HepG2 (cell line): ENCODE measurements around the gene NAPB. TPM values are rescaled to one million over a fixed set of nuclear protein-coding genes. Genes with fewer than 3 reads are reported as not detected.

ENCODE experiments used
- ATRX ChIP-seq: sonication (generic); formaldehyde crosslinking; IDR thresholded peaks from 2 replicates; pipeline ENCODE4 v1.4.0; 2020; ENCODE audit warnings: missing genetic modification reagents, borderline replicate concordance
- BRF2 ChIP-seq: sonication (generic); formaldehyde crosslinking; IDR thresholded peaks from 2 replicates; pipeline ENCODE4 v1.8.1; 2022; ENCODE audit warnings: mild to moderate bottlenecking, missing genetic modification reagents
- CEBPZ ChIP-seq: IDR thresholded peaks from 2 replicates; pipeline ENCODE4 v1.6.1; 2012; ENCODE audit warnings: low read length, improper control_type of control experiment
- FOXA3 ChIP-seq: IDR thresholded peaks from 2 replicates; pipeline ENCODE4 v1.6.1; 2016; ENCODE audit warnings: missing genetic modification reagents, missing compliant biosample characterization
- GPN1 ChIP-seq: sonication (generic); formaldehyde crosslinking; IDR thresholded peaks from 2 replicates; pipeline ENCODE4 v1.5.1; 2020; ENCODE audit warnings: missing genetic modification reagents, borderline replicate concordance
- HOXD1 ChIP-seq: sonication (generic); formaldehyde crosslinking; IDR thresholded peaks from 2 replicates; pipeline ENCODE4 v1.5.0; 2020; ENCODE audit warnings: missing genetic modification reagents
- NFYC ChIP-seq: IDR thresholded peaks from 2 replicates; pipeline ENCODE4 v1.6.1; 2016; ENCODE audit warnings: missing genetic modification reagents, missing compliant biosample characterization
- PCBP1 ChIP-seq: fragments of 200-400 bp; formaldehyde crosslinking; IDR thresholded peaks from 2 replicates; pipeline ENCODE4 v1.6.1; 2017; ENCODE audit warnings: mild to moderate bottlenecking, low read depth, low read length, borderline replicate concordance
- PLSCR1 ChIP-seq: sonication (generic); formaldehyde crosslinking; IDR thresholded peaks from 2 replicates; pipeline ENCODE4 v1.5.0; 2020; ENCODE audit warnings: missing genetic modification reagents, mild to moderate bottlenecking, borderline replicate concordance
- STAG1 ChIP-seq: sonication (generic); formaldehyde crosslinking; IDR thresholded peaks from 2 replicates; pipeline ENCODE4 v1.4.0; 2020; ENCODE audit warnings: missing genetic modification reagents
- TFDP1 ChIP-seq: IDR thresholded peaks from 2 replicates; pipeline ENCODE4 v1.6.1; 2016; ENCODE audit warnings: missing compliant biosample characterization, missing genetic modification reagents, borderline replicate concordance
- U2AF2 ChIP-seq: fragments of 200-400 bp; formaldehyde crosslinking; IDR thresholded peaks from 2 replicates; pipeline ENCODE4 v1.6.1; 2017; ENCODE audit warnings: low read depth, mild to moderate bottlenecking, low read length
- YEATS4 ChIP-seq: sonication (generic); formaldehyde crosslinking; IDR thresholded peaks from 2 replicates; pipeline ENCODE4 v1.4.0; 2020; ENCODE audit warnings: missing genetic modification reagents, borderline replicate concordance
- ZNF501 ChIP-seq: sonication (generic); formaldehyde crosslinking; IDR thresholded peaks from 2 replicates; pipeline ENCODE4 v1.5.1; 2020; ENCODE audit warnings: mild to moderate bottlenecking, moderate library complexity, missing genetic modification reagents
- ZNF691 ChIP-seq: sonication (generic); formaldehyde crosslinking; IDR thresholded peaks from 2 replicates; pipeline ENCODE4 v1.4.0; 2020; ENCODE audit warnings: missing genetic modification reagents, low read depth, mild to moderate bottlenecking, borderline replicate concordance
- ZNF709 ChIP-seq: sonication (generic); formaldehyde crosslinking; IDR thresholded peaks from 2 replicates; pipeline ENCODE4 v1.5.0; 2020; ENCODE audit warnings: mild to moderate bottlenecking, missing genetic modification reagents
- ZNF780A ChIP-seq: sonication (generic); formaldehyde crosslinking; IDR thresholded peaks from 2 replicates; pipeline ENCODE4 v1.8.0; 2022; ENCODE audit warnings: mild to moderate bottlenecking, missing genetic modification reagents, moderate library complexity
- ZNF800 ChIP-seq: sonication (generic); formaldehyde crosslinking; IDR thresholded peaks from 2 replicates; pipeline ENCODE4 v1.4.0; 2020; ENCODE audit warnings: missing genetic modification reagents
- polyA plus RNA-seq, 8 experiments: library from polyadenylated mRNA; depleted of rRNA in 3 of 8; stranded (reverse) in 7 of 8; unstranded in 1 of 8; fragments of >200 nt; fragmentation: Illumina TruSeq in 4 of 8; extraction: Trizol in 4 of 8; gene quantifications; 2 replicates each; pipeline versions ENCODE4 v1.2.1 to v1.2.3, GENCODE V29; 2011 to 2016; ENCODE audit warnings: low read depth in 4 of 8, missing spikeins in 1 of 8, mixed read lengths in 1 of 8; ENCODE audit not compliant: insufficient read depth in 1 of 8
- total RNA-seq, 5 experiments: library from RNA; depleted of rRNA; stranded (reverse); fragments of >200 nt; fragmentation: Illumina TruSeq; extraction: Trizol; gene quantifications; 2 replicates each; pipeline ENCODE4 v1.2.3, GENCODE V29; 2016; ENCODE audit warnings: low read depth in 1 of 5

Gene NAPB
- total and polyA plus RNA-seq, 2 of the 13 experiments (the other 11 are each of a cell fraction or from before 2014, with no cell fraction given) = 15.2 to 16.1 TPM

GRCh38 chr20:23349338-23350195 is 71.7 kb downstream of the NAPB start (continued):
- TF ChIP-seq CEBPZ (no peak), NFYC (CRISPR knock-in tag) (no peak), ATRX (CRISPR knock-in tag) (no peak), STAG1 (CRISPR knock-in tag) (peak; percentile 23), ZNF800 (CRISPR knock-in tag) (no peak), BRF2 (CRISPR knock-in tag) (no peak), GPN1 (CRISPR knock-in tag) (no peak), HOXD1 (CRISPR knock-in tag) (no peak), ZNF780A (CRISPR knock-in tag) (0 out of 2 replicates have a peak, but pooled peaks have one; percentile 64), YEATS4 (CRISPR knock-in tag) (no peak), TFDP1 (CRISPR knock-in tag) (no peak), ZNF501 (CRISPR knock-in tag) (no peak), ZNF709 (CRISPR knock-in tag) (peak; percentile 70; the same call in 1 of the 2 replicates), U2AF2 (no peak), ZNF691 (CRISPR knock-in tag) (no peak), PCBP1 (no peak), FOXA3 (CRISPR knock-in tag) (no peak), PLSCR1 (CRISPR knock-in tag) (0 out of 2 replicates have a peak, but pooled peaks have one; percentile 24)
